AG09319 (cell line): Measurements from ENCODE around the gene CAPN15.

Experiments
- DNase-seq: peaks from one replicate; pipeline ENCODE4 v3.0.0-alpha.2; 2010; ENCODE audit warnings: low read depth; ENCODE audit errors: extremely low read depth
- TF ChIP-seq, protein P1 (sequence below): IDR thresholded peaks from 2 replicates; pipeline ENCODE4 v1.5.1; 2011; ENCODE audit warnings: low read depth, mild to moderate bottlenecking, inconsistent platforms, low read length, moderate library complexity

The CAPN15 gene

DNA sequence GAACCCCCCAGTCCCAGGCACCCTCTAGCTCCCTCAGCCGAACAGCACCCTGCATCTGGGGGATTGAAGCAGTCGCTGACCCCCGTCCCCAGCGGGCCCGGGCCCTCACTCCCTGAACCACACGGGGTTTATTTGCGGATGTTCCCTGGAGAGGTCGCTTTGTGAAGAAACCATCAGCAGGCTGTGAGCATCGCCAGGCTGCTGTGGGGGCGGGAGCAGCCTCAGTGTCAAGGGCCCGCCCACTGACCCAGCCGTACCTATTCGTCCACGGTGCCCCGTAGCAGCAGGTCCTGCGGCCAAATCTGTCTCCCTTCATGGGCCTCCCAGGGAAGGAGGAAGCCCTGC is 55.9 kb downstream of the CAPN15 start:
- TF ChIP-seq, protein P1, sequence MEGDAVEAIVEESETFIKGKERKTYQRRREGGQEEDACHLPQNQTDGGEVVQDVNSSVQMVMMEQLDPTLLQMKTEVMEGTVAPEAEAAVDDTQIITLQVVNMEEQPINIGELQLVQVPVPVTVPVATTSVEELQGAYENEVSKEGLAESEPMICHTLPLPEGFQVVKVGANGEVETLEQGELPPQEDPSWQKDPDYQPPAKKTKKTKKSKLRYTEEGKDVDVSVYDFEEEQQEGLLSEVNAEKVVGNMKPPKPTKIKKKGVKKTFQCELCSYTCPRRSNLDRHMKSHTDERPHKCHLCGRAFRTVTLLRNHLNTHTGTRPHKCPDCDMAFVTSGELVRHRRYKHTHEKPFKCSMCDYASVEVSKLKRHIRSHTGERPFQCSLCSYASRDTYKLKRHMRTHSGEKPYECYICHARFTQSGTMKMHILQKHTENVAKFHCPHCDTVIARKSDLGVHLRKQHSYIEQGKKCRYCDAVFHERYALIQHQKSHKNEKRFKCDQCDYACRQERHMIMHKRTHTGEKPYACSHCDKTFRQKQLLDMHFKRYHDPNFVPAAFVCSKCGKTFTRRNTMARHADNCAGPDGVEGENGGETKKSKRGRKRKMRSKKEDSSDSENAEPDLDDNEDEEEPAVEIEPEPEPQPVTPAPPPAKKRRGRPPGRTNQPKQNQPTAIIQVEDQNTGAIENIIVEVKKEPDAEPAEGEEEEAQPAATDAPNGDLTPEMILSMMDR, result no peak
- DNase-seq, result no peak

DNA sequence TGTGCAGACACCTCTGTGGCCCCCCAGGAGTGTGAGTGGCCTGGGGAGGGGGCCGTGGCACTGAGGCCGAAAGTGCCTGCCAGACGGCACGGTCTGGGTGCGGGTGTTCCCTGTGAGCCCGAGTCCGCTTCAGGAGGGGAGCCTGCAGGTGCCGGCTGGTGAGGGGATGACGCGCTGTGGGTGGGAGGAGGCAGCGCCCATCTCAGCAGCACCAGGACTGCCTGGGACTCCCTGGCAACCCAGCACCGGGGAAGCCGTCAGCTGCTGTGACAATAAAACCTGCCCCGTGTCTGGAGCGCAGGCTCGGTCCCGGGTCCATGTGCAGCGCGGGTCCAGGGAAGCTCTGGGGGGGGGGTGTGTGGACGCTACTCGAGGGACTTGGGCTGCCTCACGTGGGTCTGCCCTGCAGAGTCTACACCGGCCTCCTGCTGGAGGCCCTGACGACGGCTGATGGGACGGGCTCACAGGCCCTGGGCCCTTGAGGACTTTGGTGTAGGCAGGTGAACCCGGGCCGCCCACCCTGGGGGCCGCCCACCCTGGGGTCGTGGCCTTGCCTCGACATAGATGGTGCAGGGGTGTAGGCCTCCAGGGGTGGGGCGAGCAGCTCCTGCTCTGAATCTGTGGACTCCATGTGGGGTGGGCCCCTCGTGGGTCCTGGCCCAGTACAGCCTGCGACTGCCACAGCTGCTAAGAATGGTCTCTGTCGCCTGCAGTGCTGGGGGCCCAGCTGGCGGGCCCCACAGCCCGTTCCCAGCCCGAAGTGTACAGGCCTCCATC is 56.5 kb downstream of the CAPN15 start:
- TF ChIP-seq, protein P1, result no peak
- DNase-seq, result no peak

DNA sequence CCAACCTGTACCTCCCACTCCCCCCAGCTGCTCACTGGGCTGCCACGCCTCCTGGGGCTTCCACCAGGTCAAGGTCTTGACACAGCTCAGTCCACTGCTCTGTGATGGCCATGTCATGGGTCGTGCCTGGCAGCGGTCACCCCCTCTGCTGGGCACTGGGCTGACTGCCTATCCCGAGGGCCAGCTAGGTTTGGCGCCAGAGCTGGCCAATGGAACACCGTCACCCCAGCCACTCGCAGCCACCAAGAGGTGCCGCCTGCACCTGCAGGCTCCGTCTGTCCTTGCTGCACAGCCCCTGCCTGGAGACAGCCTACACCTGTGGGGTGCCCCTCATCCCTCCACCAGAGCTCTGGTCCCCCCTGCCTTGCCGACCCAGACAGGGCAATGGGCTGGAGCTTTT is 57.8 kb downstream of the CAPN15 start:
- no peak for DNase-seq
- TF ChIP-seq, protein P1, result no peak

DNA sequence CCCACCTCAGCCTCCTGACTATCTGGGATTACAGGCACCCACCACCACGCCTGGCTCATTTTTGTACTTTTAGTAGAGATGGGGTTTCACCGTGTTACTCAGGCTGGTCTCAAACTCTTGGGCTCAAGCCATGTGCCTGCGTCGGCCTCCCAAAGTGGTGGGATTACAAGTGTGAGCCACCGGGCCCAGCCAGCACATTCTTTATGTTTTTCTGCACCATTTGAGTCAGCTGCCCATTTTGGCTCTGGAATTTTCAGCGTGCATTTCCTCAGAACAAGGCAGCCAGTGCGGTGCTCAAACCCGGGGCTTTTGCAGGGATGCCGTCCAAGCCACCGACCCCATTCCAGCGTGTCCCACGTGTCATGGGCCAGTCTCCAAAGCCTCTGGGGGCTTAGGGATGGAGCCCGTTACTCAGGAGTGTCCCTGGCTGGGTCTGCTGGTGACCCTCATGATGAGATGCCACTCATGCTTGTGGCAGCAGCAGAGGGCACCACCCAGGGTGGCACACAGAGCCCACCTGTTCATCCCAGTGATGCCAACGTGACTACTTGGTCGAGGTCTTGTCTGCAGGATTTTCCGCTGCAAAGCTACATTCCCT is 58.6 kb downstream of the CAPN15 start:
- no peak for DNase-seq
- TF ChIP-seq, protein P1, result no peak

DNA sequence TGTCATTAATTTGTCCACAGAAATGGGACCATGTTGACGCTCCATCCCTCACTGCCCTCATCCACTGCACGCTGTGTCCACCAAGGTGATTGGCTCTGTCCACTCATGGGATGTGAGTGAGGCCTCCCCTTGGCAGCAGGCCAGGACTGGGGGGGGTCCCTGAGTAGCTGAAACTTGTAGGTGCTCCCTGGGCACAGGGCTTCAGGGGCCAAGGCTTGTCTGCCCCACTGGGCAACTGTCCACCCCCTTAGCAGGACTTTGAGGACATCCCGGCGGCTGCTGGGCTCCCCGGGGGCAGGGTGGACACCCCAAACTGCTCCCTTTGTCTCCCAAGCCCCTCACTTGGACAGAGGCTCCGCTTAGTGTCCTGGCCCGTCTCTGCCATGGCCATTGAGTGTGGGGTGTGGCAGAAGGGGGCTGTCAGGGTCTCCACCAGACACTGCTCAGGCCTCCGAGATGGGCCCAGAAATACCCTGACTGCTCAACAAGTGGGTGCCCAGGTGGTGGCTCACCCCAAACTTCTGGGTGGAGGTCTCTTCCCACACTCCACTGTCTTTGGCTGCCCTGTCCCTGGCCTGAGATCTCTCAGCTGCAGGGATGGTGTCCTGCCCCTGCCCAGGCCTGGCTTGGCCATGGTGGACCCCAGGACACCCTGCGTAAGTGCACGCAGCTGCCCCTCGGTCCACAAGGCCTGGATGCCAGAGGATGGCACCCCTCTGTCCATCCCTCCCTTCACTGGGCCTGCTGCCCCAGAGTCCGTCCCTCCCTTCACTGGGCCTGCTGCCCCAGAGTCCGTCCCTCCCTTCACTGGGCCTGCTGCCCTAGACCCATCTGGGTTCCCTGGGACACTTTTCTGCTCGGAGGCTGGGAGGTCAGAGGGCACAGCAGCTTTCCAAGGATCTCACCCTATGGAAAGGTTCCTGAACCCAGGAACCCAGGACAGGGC is 59.4 kb downstream of the CAPN15 start:
- TF ChIP-seq, protein P1, result no peak
- DNase-seq, result no peak

DNA sequence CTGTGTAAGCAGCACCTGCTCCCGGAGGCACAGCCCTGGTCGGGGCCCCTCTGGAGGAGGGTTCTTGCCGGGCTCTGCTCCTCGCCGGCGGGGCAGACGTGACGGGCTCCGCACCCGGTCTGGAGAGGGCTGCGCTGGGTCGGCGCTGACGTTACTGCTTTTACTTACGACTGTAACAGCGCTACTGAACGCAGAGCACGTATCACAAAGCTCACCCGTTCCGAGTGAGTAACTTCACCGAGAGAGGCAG is 61.1 kb downstream of the CAPN15 start:
- TF ChIP-seq, protein P1, result no peak
- no peak for DNase-seq
